ENCODE results near the gene PRKAR1B.
"Not testable (repeated sequence)": the region's sequence is repeated elsewhere in the genome, so short reads cannot be mapped to it uniquely, and the experiment has no call there.

PRKAR1B gene

DNA sequence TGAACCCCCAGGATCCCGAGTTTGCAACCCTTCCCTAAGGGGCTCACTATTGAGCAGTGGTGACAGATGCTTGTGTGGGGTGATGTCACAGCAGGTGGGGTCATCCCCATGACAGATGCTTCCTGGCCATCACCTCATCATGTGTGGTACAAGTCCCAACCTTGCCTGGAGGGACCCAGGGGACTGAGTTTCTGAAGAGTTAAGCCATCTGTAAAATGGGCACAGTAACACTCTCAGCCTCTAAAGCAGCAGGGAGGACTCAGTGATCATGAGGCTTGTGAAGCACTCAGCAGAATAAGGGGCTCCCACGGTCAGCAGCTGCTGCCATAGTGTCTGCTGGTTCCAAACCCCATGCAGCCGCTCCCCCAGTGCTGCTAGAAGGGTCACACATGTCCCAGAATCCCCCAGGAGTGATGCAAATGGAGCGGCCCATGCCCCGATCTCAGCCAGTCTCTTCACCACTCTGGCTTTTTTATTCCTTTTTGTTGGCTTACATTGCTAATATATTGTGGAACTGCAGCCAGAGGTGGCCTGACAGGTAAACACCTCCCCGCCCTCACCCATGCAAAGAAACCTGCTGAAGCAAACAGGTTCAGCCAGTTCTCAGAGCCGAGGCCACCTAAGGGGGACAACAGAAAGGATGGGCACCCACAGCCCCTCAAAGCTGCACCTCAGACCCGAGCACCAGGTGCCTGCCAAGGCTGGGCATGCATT is 105.4 kb downstream of the PRKAR1B start:
- no peak for DNase-seq (ENCODE audit: low spot score)

DNA sequence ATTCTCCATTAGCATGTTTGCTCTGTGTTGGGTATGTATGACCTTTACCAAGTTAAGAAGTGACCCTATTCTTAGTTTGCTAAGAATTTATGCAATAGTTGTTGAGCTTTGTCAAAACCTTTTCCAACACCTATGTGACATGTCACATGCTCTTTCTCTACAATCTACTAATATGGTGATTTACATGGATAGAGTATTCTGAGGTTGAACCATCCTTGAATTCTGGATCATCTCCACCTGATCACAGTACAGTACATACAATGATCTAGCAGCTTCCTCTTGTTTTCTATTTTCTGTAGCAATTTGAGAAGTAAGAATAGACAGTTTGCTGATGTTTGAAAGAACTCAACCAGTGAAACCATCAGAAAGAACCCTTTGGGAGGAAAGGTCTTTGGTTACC is 106.2 kb downstream of the PRKAR1B start:
- DNase-seq (ENCODE audit: low spot score) = no peak

DNA sequence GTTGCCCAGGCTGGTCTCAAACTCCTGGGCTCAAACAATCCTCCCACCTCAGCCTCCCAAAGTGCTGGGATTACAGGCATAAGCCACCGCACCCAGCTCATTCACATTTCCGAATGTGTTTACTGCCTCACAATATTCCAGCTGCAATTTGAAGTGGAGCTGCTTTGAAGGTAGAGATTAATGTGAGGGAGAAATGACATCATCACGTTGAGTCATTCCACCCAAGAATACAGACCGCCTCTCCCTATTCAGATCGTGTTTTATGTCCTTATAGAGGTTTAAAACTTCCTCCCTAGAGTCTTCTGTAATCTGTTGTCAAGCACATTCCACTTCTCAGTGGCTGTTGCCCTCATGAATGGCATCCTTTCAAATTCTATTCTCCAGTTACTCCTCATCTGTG is 107.0 kb downstream of the PRKAR1B start:
- DNase-seq (ENCODE audit: low spot score) = peak; percentile 68

DNA sequence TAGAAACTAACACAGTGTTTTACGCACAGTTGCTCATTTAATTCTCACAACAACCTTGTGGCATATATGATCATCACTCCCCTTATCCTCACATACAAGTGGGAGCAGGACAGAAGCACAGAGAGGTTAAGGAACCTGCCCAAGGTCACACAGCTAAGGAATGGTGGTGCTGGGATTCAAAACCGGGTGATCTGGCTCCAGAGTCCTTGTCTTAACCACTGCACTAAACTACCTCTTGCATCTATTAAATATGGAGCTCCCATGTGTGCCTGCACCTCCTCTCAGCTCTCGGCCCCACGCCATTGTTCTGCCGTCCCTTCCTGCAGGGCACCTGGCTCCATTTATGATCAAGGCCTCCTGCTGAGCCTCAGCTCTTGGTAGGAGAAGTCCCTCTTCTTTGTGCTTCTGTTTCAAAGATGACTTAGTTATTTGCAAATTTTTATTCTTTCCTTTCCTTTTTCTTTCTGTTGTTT is 107.7 kb downstream of the PRKAR1B start:
- DNase-seq (ENCODE audit: low spot score) = no peak

DNA sequence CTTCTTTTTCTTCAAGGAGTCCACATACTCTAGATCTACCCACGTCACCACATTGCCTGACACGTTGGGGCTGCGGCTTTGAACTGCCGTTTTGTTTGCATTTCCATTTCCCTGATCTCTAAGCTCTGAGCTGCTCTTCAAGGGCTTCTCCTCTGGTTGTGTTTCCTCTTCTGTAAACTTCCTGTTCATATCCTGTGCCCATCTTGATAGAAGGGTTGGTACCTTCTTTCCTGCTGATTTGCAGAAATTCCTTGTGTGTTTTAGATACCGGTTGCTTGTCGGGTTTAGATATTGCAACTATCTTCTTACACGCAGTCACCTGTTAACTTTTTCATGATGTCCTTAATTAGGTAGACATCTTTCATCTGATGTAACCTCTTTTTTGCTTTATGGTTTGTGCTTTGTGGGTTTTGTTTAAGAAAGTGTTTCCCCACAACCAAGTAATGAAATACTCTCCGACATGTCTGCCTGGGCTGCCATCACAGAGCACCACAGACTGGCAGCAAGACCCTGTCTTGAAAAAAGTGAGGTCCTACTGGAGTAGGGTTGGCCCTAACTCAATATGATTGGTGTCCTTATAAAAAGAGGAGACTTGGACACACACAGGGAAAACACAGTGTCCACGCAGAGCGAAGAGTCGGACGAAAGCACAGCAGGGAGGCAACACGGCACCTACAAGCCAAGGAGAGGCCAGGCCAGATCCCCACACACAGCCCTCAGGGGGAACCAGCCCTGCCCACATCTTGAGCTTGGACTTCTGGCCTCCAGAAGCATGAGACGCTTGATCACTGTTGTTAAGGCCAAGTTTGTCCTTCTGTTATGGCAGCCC is 108.3 kb downstream of the PRKAR1B start:
- DNase-seq (ENCODE audit: low spot score) = no peak

DNA sequence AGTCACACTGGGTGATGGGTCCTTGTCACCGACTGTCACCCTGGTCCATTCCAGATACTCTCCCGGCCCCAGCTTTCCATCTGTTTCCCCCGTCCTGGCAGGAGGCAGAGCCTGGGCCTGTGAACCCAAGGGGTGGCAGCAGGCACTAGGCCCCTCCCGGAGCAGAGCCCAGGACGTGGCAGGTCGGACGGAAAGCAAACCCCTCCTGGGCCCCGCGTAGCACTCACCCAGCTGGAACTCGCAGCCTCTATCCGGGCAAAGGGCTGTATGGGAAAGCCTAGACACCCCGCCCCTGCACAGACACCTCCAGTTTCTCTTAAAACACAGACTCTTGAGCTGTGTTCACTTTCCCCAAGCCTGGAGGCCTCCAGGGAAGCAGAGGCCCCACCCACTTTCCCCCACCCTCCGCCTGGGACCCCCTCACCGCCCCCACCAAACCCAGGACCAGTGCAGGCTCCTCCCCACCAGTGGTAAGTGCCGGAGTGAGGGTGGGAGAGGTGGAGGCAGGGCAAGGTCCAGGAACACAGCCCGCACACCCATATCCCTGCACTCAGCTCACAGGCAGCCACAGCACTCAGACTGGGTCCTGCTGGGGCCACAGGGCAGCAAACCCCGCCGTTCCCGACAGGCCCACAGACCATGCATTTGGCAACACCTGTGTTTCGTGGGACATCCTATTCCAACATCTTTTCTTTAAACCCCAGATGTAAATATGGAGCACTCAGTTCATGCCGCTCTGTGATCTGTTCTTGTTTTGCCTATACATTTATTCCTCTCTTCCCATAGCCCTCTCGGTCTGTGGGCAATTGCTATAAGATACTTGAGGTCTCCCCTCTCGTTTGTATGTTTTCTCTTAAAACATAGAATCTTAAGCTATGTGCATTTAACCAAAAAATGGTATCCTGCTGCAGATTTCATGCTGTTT is 109.2 kb downstream of the PRKAR1B start:
- no peak for DNase-seq (ENCODE audit: low spot score)

DNA sequence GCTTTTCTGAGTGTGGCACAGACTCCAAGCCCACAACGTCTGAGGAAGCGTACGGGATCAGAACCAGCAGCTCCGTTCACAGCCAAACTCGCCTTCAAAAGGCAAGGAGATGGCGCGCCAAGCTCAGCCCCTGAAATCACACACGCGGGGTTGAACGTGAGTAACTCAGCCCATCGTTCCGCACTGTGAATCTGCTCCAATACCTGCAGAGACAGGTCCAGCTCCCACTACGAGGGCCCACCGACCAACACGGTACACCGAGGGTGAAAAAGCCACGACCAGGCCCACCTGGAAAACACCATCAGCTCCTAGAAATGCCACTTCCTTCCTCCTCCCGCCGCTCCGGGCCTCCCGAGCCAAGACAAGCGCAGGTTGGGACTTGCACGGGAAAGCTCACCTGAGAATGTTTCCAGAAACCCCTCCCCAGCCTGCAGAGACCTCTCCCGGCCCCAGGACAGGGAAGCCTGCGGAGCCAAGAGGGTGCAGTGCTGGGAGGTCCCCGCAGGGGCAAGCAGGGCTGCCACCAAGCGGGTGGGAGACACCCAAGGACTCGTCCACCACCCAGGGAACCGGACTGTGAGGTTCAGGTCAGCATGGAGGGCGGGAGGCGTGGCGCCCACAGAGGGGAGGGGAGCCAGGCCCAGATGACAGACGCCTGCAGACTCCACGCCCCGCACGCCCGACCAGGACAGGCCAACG is 113.5 kb downstream of the PRKAR1B start:
- DNase-seq (ENCODE audit: low spot score) = no peak

DNA sequence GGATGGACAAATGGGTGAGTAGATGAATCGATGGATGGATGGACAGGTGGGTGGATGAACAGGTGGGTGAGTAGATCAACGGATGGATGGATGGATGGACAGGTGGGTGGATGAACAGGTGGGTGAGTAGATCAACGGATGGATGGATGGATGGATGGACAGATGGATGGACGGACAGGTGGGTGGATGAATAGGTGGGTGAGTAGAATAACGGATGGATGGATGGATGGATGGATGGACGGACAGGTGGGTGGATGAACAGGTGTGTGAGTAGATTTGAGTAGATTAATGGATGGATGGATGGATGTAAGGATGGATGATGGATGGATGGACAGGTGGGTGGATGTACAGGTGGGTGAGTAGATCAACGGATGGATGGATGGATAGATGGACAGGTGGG is 115.2 kb downstream of the PRKAR1B start:
- DNase-seq (ENCODE audit: low spot score) = not testable (repeated sequence)

DNA sequence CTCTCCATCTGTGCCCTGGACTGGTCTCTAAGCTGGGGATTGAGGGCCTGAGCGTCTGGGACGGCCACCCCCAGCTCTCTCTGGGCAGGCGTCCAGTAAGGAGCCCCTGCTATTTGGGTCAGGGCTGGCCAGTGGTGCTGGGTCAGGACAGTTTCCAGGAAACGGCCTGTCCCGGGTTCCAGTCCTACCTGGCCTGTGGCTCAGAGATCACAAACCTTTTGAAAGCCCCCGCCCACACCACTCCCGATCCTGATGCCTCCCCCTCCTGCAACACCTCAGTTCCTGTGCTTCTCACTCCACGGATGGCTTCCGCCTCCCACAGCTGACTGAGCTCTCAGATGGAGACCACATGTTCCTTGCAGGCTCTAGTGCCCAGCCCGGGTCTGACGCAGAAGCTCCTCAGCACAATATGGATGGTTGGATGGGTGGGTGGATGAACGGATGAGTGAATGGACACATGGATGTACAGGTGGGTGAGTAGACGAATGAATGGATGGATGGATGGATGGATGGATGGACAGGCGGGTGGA is 115.7 kb downstream of the PRKAR1B start:
- DNase-seq (ENCODE audit: low spot score) = no peak

DNA sequence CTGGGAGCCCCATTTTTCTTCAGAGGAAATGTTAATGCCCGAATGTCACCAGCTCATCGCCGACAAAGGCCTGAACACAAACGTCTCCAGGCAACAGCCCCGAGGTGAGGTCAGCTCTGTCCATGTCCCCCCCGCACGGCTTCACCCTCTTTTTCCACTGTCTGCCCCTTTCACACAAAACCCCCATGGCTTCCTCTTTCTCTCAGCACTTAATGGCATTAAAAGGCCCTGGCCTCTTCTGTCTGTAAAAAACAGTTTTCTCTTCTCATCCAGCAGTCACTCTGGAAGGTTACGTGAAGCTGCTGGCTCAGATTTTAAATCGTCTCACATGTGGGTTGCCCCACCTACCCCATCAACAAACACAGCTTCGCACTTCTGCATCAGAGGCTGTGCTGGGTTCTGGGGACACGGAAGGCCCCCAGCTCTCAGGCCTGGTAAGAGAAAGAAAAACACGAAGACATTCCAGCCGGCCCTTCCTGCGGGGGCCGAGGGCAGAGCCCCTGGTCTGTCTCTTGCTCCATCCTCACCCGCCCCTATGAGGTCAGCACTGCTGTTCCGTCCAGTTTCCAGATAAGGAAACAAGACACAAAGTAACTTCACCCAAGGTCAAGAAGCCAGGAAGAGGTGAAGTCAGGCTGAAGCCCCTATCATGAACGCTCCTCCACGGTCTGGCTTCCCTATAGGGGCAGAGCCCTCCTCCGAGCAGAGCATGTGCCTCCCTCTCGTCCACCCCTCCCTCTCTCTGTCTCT is 116.4 kb downstream of the PRKAR1B start:
- DNase-seq (ENCODE audit: low spot score) = no peak

DNA sequence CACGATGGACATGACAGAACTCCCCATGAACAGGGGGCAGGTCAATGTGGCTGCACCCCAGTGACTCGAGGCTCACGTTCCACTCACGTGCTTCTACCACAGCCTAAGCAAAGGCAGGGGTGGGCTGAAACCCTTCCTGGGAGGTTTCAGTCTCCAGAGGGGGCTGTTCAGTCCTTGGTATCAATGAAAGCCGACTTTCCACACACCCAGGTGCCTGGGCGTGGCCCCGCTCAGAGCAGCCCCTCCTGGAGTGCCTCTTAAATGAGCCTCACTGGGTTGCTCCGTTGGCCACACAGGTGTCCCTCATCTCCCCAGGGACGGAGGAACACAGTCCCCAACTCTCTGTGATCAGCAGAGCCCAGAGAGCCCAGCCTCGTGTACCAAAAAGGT is 116.9 kb downstream of the PRKAR1B start:
- DNase-seq (ENCODE audit: low spot score) = no peak

DNA sequence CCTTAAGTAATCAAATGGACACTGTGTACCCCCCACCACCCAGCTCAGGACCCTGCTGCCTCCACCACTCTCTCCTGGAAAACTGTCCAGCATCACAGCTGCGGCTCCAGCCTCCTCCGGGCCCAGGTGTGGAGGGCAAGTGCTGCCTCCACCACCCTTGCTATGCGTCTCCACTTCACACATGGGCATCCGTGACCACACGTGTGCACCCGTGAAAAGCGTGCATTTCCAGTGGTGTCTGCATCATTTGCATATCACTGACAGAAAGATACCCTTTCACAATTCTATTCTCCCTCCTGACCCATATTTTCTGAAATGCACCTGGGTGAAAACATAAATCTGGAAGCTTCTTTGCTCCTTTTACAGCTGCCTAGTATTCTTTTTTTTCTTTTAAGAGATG is 117.7 kb downstream of the PRKAR1B start:
- DNase-seq (ENCODE audit: low spot score) = no peak

DNA sequence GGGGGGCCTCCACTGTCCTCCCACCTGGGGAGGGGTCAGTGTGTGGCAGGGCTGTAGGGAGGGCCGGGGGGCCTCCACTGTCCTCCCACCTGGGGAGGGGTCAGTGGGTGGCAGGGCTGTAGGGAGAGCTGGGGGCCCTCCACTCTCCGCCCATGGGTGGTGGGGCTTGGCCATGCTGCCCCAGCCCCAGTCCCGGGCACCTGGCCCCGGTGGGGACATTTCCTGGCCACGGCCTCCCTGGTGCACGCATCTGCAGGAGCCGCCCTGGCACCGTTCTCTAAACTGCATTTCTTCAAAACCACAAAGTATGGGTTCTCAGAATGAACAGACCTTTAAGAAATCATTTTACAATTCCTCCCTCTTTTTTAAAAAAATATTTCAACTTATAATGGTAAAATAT is 118.1 kb downstream of the PRKAR1B start:
- DNase-seq (ENCODE audit: low spot score) = no peak

DNA sequence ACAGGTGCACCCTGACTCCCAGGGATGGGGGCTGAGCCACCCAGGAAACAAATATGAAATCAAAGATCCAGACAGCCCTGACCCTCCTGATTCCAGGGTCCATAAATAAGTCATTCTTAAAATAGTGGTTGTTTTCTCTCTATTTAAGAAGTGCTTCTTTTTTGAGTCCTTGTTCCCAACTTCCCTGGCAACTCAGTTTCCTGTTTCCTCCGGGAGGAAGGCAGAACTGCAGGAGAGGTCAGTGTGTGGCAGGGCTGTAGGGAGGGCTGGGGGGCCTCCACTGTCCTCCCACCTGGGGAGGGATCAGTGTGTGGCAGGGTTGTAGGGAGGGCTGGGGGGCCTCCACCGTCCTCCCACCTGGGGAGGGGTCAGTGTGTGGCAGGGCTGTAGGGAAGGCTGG is 118.7 kb downstream of the PRKAR1B start:
- no peak for DNase-seq (ENCODE audit: low spot score)

DNA sequence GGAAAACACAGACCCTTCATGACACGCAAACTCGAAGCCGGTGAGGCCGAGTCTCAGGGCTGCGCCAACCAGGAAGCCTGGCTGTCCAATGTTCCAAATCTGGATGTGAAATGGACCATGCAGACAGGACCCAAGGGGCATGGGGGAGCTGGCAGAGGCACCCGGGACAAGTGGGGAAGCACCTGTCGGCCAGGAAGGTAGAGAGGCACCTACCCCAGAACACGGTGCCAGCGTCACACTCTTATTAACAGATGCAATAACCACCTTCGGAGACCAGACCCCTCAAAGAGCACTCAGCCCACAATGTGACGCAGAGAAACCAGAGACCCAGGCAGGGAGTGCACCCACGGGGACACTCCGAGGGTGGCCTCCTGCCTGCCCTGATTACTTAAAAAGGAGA is 119.1 kb downstream of the PRKAR1B start:
- no peak for DNase-seq (ENCODE audit: low spot score)

DNA sequence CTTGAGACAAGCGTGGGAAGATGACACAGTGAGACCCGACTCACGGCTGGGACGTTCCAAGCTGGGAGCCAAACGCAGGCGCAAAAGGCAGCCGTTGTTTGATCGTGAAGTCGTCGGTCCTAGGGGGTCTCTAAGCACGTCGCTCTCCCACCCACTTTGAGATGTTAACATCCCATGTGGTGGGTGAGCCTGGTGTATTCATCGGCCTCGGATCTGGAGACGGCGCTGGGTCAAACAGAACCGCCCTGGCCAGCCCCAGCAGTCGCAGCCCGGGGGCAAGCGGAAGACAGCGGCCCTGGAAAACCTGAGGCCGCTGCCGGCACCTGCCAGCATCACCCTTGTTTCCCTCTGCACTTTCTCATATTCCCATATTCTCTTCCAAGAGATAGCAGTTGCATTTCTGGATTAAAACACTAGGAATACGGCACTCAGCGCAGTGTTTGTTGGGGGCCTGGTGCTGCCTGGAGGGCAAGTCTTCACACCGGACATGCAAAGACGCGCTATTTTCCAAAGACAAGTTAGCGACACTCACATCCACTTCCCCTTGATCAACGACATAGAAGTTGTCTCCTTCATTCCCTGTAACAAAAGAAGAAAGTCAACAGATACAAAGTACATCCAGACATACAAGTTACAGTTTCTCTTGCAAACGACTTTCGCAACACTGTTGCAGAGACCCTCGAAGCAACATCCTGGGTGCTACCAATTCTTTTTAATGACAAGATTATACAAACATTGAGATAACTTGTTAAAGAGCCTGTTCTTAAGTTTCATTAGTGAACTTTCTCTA is 121.2 kb downstream of the PRKAR1B start:
- no peak for DNase-seq (ENCODE audit: low spot score)

DNA sequence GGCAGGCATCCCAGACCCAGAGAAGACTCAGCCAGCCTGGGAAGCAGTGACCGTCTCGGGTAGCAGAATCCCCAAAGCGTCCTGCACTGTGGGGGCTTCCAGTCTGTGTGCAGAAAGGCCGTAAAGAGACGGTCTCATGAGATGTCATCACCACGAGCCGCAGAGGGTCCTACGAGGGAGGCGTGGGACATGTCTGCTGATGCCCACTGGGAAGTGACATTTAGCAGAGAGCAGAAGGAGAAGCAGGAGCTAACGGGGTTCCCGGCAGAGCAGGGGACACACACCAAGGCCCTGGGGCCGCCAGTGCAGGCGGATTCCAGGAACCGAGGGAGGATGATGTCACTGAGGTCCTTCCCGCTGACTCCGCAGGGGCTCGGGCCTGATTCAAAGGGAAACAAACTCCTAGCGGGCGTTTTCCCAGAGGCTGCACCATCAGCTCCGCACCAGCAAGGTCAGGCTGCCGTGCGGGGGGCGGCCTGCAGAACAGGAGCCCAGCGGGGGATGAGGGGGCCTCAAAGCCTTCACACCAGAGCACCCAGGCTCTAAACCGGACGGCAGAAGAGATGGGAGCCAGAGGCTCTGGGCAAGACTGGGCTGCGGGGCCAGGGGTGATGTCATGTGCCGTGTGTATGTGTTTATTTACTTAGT is 122.1 kb downstream of the PRKAR1B start:
- no peak for DNase-seq (ENCODE audit: low spot score)

DNA sequence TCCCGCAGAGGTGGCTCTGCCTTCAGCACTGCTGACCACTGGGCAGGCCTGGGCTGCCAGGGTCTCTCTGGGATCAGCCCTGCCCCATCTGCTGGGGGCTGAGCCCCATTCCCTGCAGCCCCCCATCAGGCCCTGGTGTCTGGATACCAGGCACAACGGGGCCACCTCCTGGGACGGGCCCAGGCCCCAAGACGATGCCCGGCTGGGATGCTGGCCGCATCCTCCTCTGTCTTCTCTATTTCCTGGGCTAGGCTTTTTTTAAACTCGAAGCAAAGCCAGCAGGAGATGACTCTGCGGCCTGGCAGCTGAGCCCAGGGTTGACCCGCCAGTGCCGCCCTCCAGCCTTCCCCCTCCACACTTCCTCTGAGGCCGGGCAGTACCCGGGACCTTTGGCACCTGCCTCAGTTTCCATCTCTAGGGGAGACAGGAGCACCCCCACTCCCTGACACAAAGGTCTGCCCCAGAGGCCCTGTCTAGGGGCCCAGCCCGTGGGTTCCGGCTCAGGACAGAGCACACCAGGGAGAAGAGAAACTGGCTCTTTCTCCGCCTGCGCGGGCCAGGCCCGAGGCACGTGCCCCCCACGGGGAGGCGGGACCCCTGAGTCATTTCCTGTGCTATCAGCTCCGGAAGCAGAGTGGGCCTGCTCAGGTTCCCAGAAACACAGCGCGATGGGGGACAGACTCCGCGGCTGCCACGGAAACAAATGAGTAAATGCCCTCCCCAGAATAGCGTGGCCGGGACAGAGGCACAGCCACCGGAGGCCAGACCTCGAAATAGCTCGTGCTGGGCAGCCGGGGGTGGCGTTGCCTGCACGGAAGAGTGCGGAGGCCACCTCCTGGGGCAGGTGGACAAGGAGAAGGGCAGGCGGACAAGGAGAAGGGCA is 122.8 kb downstream of the PRKAR1B start:
- no peak for DNase-seq (ENCODE audit: low spot score)

All from AG08396 (cell line).